ENCODE measurements around the gene UBE2G1.

GRCh38 chr17:4354206-4354605, 12.3 kb downstream of the UBE2G1 start:
- no peak for TF ChIP-seq SIN3A (conservative IDR thresholded peaks at IDR 0.05 in 1 of 2, IDR thresholded peaks at IDR 0.05 in 1 of 2; ENCODE audit: low read depth in 1 of 2, low read length in 2 of 2)
- no peak for TF ChIP-seq RAD21 (IDR thresholded peaks at IDR 0.05 in 1 of 2, conservative IDR thresholded peaks at IDR 0.05 in 1 of 2; ENCODE audit: low read depth in 2 of 2, low read length in 2 of 2)
- TF ChIP-seq, protein P1, sequence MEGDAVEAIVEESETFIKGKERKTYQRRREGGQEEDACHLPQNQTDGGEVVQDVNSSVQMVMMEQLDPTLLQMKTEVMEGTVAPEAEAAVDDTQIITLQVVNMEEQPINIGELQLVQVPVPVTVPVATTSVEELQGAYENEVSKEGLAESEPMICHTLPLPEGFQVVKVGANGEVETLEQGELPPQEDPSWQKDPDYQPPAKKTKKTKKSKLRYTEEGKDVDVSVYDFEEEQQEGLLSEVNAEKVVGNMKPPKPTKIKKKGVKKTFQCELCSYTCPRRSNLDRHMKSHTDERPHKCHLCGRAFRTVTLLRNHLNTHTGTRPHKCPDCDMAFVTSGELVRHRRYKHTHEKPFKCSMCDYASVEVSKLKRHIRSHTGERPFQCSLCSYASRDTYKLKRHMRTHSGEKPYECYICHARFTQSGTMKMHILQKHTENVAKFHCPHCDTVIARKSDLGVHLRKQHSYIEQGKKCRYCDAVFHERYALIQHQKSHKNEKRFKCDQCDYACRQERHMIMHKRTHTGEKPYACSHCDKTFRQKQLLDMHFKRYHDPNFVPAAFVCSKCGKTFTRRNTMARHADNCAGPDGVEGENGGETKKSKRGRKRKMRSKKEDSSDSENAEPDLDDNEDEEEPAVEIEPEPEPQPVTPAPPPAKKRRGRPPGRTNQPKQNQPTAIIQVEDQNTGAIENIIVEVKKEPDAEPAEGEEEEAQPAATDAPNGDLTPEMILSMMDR (IDR thresholded peaks at IDR 0.05; ENCODE audit: control extremely low read depth in 1 of 3, insufficient read depth in 1 of 3, low read depth in 1 of 3, low read length in 3 of 3) = no peak
- TF ChIP-seq NRF1 (IDR thresholded peaks at IDR 0.05; ENCODE audit: low read depth, low read length) = no peak
- TF ChIP-seq TBP (IDR thresholded peaks at IDR 0.05; ENCODE audit: low read depth, low read length) = no peak

Measured in H1 (cell line).